ENCODE measurements around the gene GPHN.

GRCh38 chr14:66543996-66544395, 36.0 kb downstream of the GPHN start:
- TF ChIP-seq CTCF (IDR thresholded peaks at IDR 0.05) (no peak), POLR2AphosphoS5 (IDR thresholded peaks at IDR 0.05) (no peak), POLR2A (IDR thresholded peaks at IDR 0.05) (no peak)
